GM13977 (cell line): ENCODE results near the gene SRRT.

Experiments
- DNase-seq: peaks from one replicate; pipeline ENCODE4 v3.0.0; 2012; ENCODE audit warnings: low spot score
- in situ Hi-C: fragments of 300-500 bp; cut with MboI; formaldehyde crosslinking; loops from one replicate; pipeline ENCODE4 v1.12.0; 2022; ENCODE audit warnings: low sequenced_read_pairs, low pct_unique_long_range_greater_than_20kb, mixed read lengths, inconsistent platforms; ENCODE audit not compliant: unreplicated experiment
- TF ChIP-seq, protein P1 (sequence below): IDR thresholded peaks from 2 replicates; pipeline ENCODE4 v1.5.1; 2012; ENCODE audit warnings: mild to moderate bottlenecking, control low read depth; ENCODE audit not compliant: insufficient read depth; ENCODE audit errors: extremely low read depth, missing control alignments

SRRT gene

DNA sequence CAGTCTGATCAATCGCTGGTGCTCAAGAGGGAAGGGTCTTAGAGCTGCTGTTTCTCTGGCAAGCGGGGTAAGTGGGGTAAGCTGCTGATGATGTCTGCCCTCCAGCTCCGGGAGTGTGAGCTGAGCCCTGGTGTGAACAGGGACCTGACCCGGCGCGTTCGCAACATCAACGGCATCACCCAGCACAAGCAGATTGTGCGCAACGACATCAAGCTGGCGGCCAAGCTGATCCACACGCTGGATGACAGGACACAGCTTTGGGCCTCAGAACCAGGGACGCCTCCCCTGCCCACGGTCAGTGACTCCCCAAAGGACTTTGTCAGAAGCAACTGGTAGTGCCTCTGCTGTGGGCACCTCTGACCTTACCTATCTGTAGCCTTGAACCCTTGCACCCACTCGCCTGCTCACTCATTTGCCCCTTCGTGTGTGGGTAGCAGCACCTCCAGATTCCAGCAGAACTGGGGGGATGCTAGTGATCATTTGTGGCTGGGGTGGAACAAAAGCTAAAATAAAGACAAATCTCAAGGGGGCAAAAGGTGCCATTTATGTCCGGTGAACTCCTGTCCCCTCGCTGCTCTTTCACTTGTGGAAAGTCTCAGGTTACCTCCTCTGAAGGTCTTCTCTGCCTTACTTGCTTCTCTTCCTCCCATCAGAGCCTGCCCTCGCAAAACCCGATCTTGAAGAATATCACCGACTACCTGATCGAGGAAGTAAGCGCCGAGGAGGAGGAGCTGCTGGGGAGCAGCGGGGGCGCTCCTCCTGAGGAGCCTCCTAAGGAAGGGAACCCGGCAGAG, 11.4 kb downstream of the SRRT start:
- in situ Hi-C loops: no loop called here
- no peak for DNase-seq
- TF ChIP-seq, protein P1, sequence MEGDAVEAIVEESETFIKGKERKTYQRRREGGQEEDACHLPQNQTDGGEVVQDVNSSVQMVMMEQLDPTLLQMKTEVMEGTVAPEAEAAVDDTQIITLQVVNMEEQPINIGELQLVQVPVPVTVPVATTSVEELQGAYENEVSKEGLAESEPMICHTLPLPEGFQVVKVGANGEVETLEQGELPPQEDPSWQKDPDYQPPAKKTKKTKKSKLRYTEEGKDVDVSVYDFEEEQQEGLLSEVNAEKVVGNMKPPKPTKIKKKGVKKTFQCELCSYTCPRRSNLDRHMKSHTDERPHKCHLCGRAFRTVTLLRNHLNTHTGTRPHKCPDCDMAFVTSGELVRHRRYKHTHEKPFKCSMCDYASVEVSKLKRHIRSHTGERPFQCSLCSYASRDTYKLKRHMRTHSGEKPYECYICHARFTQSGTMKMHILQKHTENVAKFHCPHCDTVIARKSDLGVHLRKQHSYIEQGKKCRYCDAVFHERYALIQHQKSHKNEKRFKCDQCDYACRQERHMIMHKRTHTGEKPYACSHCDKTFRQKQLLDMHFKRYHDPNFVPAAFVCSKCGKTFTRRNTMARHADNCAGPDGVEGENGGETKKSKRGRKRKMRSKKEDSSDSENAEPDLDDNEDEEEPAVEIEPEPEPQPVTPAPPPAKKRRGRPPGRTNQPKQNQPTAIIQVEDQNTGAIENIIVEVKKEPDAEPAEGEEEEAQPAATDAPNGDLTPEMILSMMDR: no peak

DNA sequence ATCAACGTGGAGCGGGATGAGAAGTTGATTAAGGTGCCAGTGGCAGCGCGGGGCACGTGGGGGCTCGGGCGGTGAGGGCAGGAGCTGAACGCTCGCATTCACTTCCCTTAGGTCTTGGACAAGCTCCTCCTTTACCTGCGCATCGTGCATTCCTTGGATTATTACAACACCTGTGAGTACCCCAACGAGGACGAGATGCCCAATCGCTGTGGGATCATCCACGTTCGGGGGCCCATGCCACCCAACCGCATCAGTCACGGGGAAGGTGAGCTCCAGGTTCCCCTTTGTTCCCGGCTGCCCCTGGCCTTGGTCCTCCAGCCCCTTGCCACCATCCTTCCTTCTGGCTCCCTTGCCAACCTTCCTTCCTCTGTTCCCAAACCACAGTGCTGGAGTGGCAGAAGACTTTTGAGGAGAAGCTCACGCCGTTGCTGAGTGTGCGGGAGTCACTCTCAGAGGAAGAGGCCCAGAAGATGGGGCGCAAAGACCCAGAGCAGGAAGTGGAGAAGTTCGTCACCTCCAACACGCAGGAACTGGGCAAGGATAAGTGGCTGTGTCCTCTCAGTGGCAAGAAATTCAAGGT, 12.1 kb downstream of the SRRT start:
- DNase-seq: no peak
- TF ChIP-seq, protein P1: no peak
- in situ Hi-C loops: no loop called here

DNA sequence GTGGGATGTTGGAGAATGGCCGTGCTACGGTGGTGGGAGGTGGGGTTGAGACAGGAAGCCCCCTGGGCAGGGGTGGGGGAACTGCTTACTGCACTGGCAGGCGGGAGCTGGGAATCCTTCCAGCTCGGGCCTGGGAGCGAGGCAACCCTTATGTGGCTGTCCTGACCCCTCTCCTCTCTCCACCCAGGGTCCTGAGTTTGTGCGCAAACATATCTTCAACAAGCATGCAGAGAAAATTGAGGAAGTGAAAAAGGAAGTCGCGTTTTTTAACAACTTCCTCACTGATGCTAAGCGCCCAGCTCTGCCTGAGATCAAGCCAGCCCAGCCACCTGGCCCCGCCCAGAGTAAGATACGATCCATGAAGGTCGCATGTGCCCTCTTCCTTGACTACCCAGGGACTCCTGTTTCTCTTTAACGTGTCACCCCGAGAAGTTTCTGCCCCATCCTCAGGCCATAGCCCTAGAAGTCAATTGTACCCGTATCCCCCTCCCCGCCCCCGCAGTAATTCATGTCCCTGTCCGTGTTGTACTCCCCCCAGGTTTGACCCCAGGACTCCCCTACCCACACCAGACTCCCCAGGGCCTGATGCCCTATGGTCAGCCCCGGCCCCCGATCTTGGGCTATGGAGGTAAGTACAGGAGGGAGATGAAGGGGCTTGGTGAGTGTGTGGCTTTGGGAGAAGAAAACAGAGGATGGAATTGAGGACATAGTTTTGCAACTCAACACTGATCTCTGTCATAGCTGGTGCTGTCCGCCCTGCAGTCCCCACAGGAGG, 12.8 kb downstream of the SRRT start:
- TF ChIP-seq, protein P1: no peak
- peak; percentile 86 for DNase-seq
- in situ Hi-C loops: no loop called here

DNA sequence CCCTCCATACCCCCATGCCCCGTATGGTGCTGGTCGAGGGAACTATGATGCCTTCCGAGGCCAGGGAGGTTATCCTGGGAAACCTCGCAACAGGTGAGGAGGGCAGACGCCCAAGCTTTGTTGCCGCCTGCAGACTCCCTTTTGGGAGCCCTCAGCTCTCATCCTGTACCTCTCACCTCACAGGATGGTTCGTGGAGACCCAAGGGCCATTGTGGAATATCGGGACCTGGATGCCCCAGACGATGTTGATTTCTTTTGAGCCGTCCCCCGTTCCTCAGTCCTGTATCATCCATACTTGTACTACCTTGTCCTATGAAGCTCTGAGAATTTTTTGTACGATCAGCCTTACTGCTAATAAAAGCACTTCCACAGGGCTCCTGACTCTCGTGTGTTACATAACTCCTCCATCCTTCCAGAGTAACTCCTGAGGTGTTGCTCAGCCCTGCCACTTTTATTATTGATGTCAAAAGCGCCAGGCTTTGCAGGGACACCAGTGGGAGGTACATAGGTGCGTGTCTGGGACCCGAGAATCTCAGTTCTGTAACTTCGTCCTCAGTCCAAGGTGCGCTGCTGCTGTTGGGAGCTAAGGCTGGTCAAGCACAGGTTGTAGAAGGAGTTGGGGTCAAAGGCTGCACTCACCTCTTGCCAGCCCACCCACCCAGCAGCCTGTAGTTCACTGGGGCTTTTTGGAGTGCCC, 13.5 kb downstream of the SRRT start:
- in situ Hi-C loops: no loop called here
- TF ChIP-seq, protein P1: no peak
- DNase-seq: peak; percentile 24

DNA sequence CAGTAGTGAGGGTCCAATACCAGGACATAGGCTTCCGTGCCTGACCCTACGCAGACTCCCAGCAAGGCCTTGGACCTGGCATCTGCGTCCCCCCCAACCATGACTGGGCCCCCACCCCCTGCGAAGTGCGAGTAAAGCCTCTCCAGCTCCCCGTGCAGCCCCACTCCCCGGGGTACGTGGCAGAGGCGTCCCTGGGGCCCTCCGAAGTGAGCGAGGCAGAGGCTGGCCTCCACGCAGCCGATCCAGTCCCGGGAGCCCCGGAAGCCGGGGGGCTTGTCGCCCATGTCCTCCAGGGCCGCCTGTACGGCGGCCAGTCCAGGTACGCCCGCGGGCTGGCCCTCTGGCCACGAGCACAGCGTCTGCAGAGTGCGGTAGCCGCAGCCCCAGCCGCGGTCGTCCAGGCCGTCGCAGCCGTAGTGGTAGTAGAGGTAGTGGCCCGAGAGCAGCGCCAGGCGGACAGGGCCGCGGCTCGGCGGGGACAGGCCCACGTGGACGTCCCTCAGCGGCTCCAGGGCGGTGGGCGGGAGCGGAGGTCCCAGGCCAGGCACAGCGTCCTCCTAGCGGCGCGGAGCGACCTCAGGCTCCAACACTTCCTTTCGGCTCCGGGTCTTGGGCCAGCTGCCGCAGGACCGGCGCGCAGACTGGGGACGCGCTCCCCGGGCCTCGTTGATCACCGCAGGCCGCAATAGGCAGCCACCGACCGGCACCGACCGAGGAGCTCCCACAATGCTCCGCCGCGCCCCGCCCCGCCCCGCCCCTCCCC, 14.3 kb downstream of the SRRT start, which contains the start of gene UFSP1:
Gene UFSP1 (minus strand): TSS at position 728 of the 763 bp plus-strand sequence. CDS start 444 bp downstream, at position 284.
- peak; percentile 50 for DNase-seq
- TF ChIP-seq, protein P1: no peak
- in situ Hi-C loops: no loop called here
